Jurkat, Clone E6-1 (cell line): ENCODE measurements around the gene NEUROD2.

Experiments used
- DNase-seq: peaks from one replicate; pipeline ENCODE4 v3.0.0-alpha.2; 2011; ENCODE audit warnings: low read depth, low spot score
- H3K4me3 ChIP-seq: 2 replicates; pipeline ENCODE4 v1.5.1; 2011; ENCODE audit warnings: mild to moderate bottlenecking, low read length, control low read depth, moderate library complexity

NEUROD2 gene

GRCh38 chr17:39607057-39607850, 466 bp downstream of the NEUROD2 start:
- no peak overlapping the region for H3K4me3 ChIP-seq
- DNase-seq = no peak

- H3K4me3 ChIP-seq = no peak overlapping the region
- no peak for DNase-seq
Measured at GRCh38 chr17:39606434-39607056, 1.2 kb downstream of the NEUROD2 start.

- no peak overlapping the region for H3K4me3 ChIP-seq
- DNase-seq = no peak
Measured at GRCh38 chr17:39605492-39606433, 2.0 kb downstream of the NEUROD2 start.

GRCh38 chr17:39604911-39605491, 2.7 kb downstream of the NEUROD2 start:
- DNase-seq = no peak
- no peak overlapping the region for H3K4me3 ChIP-seq

- H3K4me3 ChIP-seq = no peak overlapping the region
Measured at GRCh38 chr17:39603304-39604016, 4.3 kb downstream of the NEUROD2 start.

GRCh38 chr17:39602533-39603303, 5.0 kb downstream of the NEUROD2 start:
- no peak for DNase-seq
- no peak overlapping the region for H3K4me3 ChIP-seq

More at GRCh38 chr17:39603304-39604016, 4.3 kb downstream of the NEUROD2 start:
- no peak for DNase-seq

GRCh38 chr17:39601758-39602532, 5.8 kb downstream of the NEUROD2 start:
- no peak overlapping the region for H3K4me3 ChIP-seq
- DNase-seq = no peak

- no peak for DNase-seq
- H3K4me3 ChIP-seq = no peak overlapping the region
Measured at GRCh38 chr17:39600997-39601597, 6.6 kb downstream of the NEUROD2 start.

GRCh38 chr17:39600288-39600996, 7.3 kb downstream of the NEUROD2 start:
- no peak overlapping the region for H3K4me3 ChIP-seq
- no peak for DNase-seq

GRCh38 chr17:39599665-39600231, 8.0 kb downstream of the NEUROD2 start:
- DNase-seq = no peak
- H3K4me3 ChIP-seq = no peak overlapping the region

GRCh38 chr17:39599004-39599664, 8.6 kb downstream of the NEUROD2 start:
- H3K4me3 ChIP-seq = no peak overlapping the region
- DNase-seq = no peak

- H3K4me3 ChIP-seq = no peak overlapping the region
- DNase-seq = no peak
Measured at GRCh38 chr17:39598630-39599003, 9.1 kb downstream of the NEUROD2 start.

GRCh38 chr17:39598047-39598481, 9.7 kb downstream of the NEUROD2 start:
- DNase-seq = no peak
- no peak overlapping the region for H3K4me3 ChIP-seq

GRCh38 chr17:39597372-39598046, 10.2 kb downstream of the NEUROD2 start:
- no peak overlapping the region for H3K4me3 ChIP-seq
- DNase-seq = no peak
